Fibroblast of the aortic adventitia (primary cell): ENCODE measurements around the gene SMIM1. TPM values are rescaled to one million over a fixed set of nuclear protein-coding genes. Genes with fewer than 3 reads are reported as not detected.

Experiments used
- DNase-seq: peaks from one replicate; pipeline ENCODE4 v3.0.0-alpha.2; 2010; ENCODE audit warnings: low read depth
- H3K4me3 ChIP-seq: 2 replicates; pipeline ENCODE4 v1.5.1; 2011; ENCODE audit warnings: low read depth, mild to moderate bottlenecking, control low read depth, low read length, moderate library complexity
- CTCF ChIP-seq: IDR thresholded peaks from 2 replicates; pipeline ENCODE4 v1.5.1; 2011; ENCODE audit warnings: mild to moderate bottlenecking, low read length, control low read depth, inconsistent platforms; ENCODE audit not compliant: insufficient read depth
- total RNA-seq: library from RNA; depleted of rRNA; stranded (reverse); fragments of >200 nt; gene quantifications from 2 replicates; pipeline ENCODE4 v1.2.3, GENCODE V29; 2012; ENCODE audit warnings: low replicate concordance

SMIM1 gene
- total RNA-seq, 1 donor: not detected

GRCh38 chr1:3788756-3789420 lies 16.3 kb downstream of the SMIM1 start:
- no peak for TF ChIP-seq CTCF
- no peak overlapping the region for H3K4me3 ChIP-seq
- DNase-seq: no peak

GRCh38 chr1:3789421-3790300 lies 17.1 kb downstream of the SMIM1 start:
- DNase-seq: no peak
- no peak overlapping the region for H3K4me3 ChIP-seq
- TF ChIP-seq CTCF: no peak

- no peak overlapping the region for H3K4me3 ChIP-seq
- no peak for DNase-seq
- no peak for TF ChIP-seq CTCF
Observed at GRCh38 chr1:3790500-3790923, 18.0 kb downstream of the SMIM1 start.

GRCh38 chr1:3790952-3791351 lies 18.4 kb downstream of the SMIM1 start:
- no peak overlapping the region for H3K4me3 ChIP-seq
- TF ChIP-seq CTCF: no peak
- DNase-seq: no peak

GRCh38 chr1:3795453-3796214 lies 23.1 kb downstream of the SMIM1 start:
- H3K4me3 ChIP-seq: peak overlapping the region; percentile 88
- TF ChIP-seq CTCF: no peak
- DNase-seq: no peak

- no peak for TF ChIP-seq CTCF
- peak within 1 kb of the TSS; percentile 88 for H3K4me3 ChIP-seq
- peak; percentile 89 for DNase-seq
Observed at GRCh38 chr1:3796215-3797061, 23.9 kb downstream of the SMIM1 start, which contains the start of gene LRRC47. TSS of gene LRRC47 (minus strand) at chr1:3796498. CDS start at chr1:3796476, 22 bp downstream.
